Sigmoid colon (tissue), 7 donors: Measurements from ENCODE around the gene OR10P1. TPM values are rescaled to one million over a fixed set of nuclear protein-coding genes. Genes with fewer than 3 reads are reported as not detected.
A peak's percentile ranks its signal among the peaks of the same experiment; 100 is the strongest.

Source experiments
- DNase-seq: peaks from one replicate; pipeline ENCODE4 v3.0.0-alpha.2; 2019
- H3K27ac ChIP-seq, 4 donors: fragments of 200-600 bp; sonication (generic); one replicate each; pipeline ENCODE4 v1.5.1; 2016 to 2019; ENCODE audit warnings: mild to moderate bottlenecking in 1 of 4
- H3K27me3 ChIP-seq, 3 donors: fragments of 200-600 bp; sonication (generic); one replicate each; pipeline ENCODE4 v1.5.1; 2019; ENCODE audit warnings: mild to moderate bottlenecking in 1 of 3
- H3K36me3 ChIP-seq, 4 donors: fragments of 200-600 bp; sonication (generic); one replicate each; pipeline ENCODE4 v1.5.1; 2016 to 2019
- H3K4me1 ChIP-seq, 4 donors: fragments of 200-600 bp; sonication (generic); one replicate each; pipeline ENCODE4 v1.5.1; 2017 to 2019
- H3K4me3 ChIP-seq, 4 donors: fragments of 200-600 bp; sonication (generic); one replicate each; pipeline ENCODE4 v1.5.1; 2017 to 2019; ENCODE audit warnings: mild to moderate bottlenecking in 2 of 4, moderate library complexity in 1 of 4
- H3K9me3 ChIP-seq, 4 donors: fragments of 200-600 bp in 3 of 4; sonication (generic) in 3 of 4; one replicate each; pipeline versions ENCODE4 v1.5.1 to v1.6.1; 2013 to 2019
- EP300 ChIP-seq, 4 donors: sonication (generic); formaldehyde crosslinking; IDR thresholded peaks; one replicate each; pipeline ENCODE4 v1.6.1; 2017; ENCODE audit warnings: antibody characterized with exemption in 4 of 4
- POLR2A ChIP-seq, 2 donors: fragments of 450-650 bp; IDR thresholded peaks; one replicate each; pipeline ENCODE4 v1.6.1; 2016; ENCODE audit warnings: antibody characterized with exemption in 2 of 2, mild to moderate bottlenecking in 2 of 2, moderate library complexity in 2 of 2
- POLR2AphosphoS5 ChIP-seq, 4 donors: sonication (generic); formaldehyde crosslinking; IDR thresholded peaks; one replicate each; pipeline ENCODE4 v1.6.1; 2017; ENCODE audit warnings: antibody characterized with exemption in 4 of 4
- WGBS, 2 donors: extraction: QIAGEN DNeasy Blood & Tissue Kit; methylation state at CpG; one replicate each; pipeline ENCODE4 v1.1.7; 2013; 5-methylcytosine and 5-hydroxymethylcytosine counted together
- intact Hi-C: fragments of 100-400 bp; cut with DNase I; formaldehyde crosslinking; loops from one replicate; pipeline ENCODE4 v1.15.1; 2023
- polyA plus RNA-seq, 3 donors: library from polyadenylated mRNA; stranded (reverse); fragments of 200-250 nt; gene quantifications; one replicate each; pipeline ENCODE4 v1.2.3, GENCODE V29; 2013
- total RNA-seq, 4 donors: library from RNA; depleted of rRNA; stranded (reverse); fragments of >200 nt; gene quantifications; one replicate each; pipeline ENCODE4 v1.1.0, GENCODE V29; 2016
- TF ChIP-seq, protein P1 (sequence below), 4 experiments: fragments of 450-650 bp in 3 of 4; fragments of 200-600 bp in 1 of 4; IDR thresholded peaks; one replicate each; pipeline ENCODE4 v1.5.1; 2016 to 2019; ENCODE audit warnings: antibody characterized with exemption in 4 of 4, mild to moderate bottlenecking in 3 of 4, moderate library complexity in 2 of 4
- donor health status: healthy with polysubstance abuse.
- donor health status: Bipolar disorder and iron deficiency.
- donor health status: healthy.

The OR10P1 gene
- total and polyA plus RNA-seq, 7 donors: not detected

DNA sequence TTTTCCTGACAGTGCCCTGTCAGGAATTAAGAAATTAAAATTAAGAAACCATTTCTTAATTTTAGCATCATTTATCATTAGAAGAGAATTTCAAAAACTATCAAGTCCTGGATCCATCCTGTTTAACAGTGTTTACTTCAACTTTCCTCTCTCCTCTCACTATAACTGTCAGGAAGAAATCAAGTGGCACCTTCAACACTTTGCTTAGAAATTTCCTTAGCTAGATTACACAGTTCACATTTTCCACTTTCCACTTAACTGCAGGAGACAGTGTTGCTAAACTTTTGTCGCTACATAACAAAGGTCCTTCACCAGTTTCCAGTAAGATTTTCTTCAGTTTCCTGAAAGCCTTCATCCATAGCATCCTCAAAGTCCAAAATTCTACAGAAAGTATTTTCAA, 21.9 kb upstream of the OR10P1 start:
- Histone ChIP-seq H3K27ac (no peak overlapping the region), H3K9me3 (peaks cover 0 to 14% (median 3%) of the 10 kb centered on the region in 4 donors), H3K36me3 (no peaks in the 10 kb centered on the region), H3K27me3 (no peaks in the 10 kb centered on the region), H3K4me3 (no peak overlapping the region), H3K4me1 (no peaks in the 10 kb centered on the region)
- intact Hi-C loops: no loop called here
- no peak for TF ChIP-seq POLR2AphosphoS5 (IDR thresholded peaks at IDR 0.05)
- TF ChIP-seq, protein P1, sequence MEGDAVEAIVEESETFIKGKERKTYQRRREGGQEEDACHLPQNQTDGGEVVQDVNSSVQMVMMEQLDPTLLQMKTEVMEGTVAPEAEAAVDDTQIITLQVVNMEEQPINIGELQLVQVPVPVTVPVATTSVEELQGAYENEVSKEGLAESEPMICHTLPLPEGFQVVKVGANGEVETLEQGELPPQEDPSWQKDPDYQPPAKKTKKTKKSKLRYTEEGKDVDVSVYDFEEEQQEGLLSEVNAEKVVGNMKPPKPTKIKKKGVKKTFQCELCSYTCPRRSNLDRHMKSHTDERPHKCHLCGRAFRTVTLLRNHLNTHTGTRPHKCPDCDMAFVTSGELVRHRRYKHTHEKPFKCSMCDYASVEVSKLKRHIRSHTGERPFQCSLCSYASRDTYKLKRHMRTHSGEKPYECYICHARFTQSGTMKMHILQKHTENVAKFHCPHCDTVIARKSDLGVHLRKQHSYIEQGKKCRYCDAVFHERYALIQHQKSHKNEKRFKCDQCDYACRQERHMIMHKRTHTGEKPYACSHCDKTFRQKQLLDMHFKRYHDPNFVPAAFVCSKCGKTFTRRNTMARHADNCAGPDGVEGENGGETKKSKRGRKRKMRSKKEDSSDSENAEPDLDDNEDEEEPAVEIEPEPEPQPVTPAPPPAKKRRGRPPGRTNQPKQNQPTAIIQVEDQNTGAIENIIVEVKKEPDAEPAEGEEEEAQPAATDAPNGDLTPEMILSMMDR (IDR thresholded peaks at IDR 0.05): no peak
- no peak for TF ChIP-seq EP300 (IDR thresholded peaks at IDR 0.05)
- TF ChIP-seq POLR2A (IDR thresholded peaks at IDR 0.05): no peak
- 92 to 94% methylated on average over 1 of the region's 1 CpG for WGBS, 2 donors
- no peak for DNase-seq

DNA sequence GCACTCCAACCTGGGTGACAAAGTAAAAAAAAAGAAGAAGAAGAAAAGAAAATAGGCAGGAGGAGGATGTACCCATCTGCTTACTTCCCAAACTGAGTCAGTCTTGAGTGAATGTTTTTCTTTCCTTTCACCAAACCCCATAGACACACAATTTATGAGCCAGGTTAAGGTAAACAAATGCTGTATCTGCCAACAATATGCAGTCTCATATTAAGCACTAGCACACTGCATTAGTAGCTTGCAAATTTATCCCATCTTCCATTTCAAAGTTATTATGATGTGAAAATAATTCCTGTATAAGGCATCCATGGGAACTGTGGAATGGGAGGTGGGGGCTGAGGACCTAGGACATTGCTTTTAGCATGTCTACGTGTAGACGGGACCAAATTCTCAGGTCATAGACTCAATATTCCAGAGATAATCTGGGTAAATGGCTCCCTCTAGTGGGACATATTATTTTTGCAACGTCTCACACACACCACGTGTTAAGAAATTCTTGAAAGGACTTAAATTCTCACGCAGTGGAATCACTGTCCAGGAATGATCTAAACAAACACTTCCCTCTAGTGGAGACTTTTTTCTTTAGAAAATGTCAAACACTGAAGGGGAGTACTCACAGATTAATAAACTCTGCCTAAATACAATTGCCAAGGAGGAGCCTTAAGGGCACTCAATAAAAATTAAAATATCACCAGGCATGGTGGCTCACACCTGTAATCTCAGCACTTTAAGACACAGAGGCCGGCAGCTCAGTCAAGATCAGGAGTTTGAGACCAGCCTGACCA, 17.1 kb upstream of the OR10P1 start:
- TF ChIP-seq EP300 (IDR thresholded peaks at IDR 0.05): no peak
- TF ChIP-seq, protein P1 (IDR thresholded peaks at IDR 0.05): peak; percentile 56 to 73 (median 65)
- peak in 1 of 4 donors; percentile 26 for TF ChIP-seq POLR2AphosphoS5 (IDR thresholded peaks at IDR 0.05)
- TF ChIP-seq POLR2A (IDR thresholded peaks at IDR 0.05): no peak
- no peak for DNase-seq
- intact Hi-C loops: loop anchor here (2.0 kb wide), 1 partner anchor 431 kb away; no protein-coding TSS in a partner anchor
- Histone ChIP-seq H3K4me1 (no peaks in the 10 kb centered on the region), H3K9me3 (peaks cover 0 to 14% (median 3%) of the 10 kb centered on the region in 4 donors), H3K27me3 (no peaks in the 10 kb centered on the region), H3K27ac (no peak overlapping the region), H3K36me3 (no peaks in the 10 kb centered on the region), H3K4me3 (no peak overlapping the region)
- 1 to 4% methylated on average over 6 of the region's 6 CpGs for WGBS, 2 donors

DNA sequence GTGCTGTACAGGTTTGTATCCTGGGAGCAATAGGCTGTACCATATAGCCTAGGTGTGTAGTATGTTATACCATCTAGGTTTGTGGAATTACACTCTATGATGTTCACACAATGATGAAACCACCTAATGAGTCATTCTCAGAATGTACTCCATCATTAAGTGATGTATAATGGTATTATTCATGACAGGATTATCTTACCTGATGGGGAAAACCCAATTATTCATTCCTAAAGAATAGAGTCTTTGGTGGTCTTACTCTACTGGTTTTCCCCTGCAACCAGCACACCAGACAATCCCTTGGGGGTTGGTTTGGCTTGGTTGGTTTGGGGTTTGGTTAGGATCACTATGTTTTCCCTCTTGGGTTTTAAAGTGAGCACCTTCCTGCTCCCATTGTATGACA, 12.6 kb upstream of the OR10P1 start:
- no peaks in the 10 kb centered on the region for H3K4me1 ChIP-seq
- no peak overlapping the region for H3K4me3 ChIP-seq
- no peak overlapping the region for H3K27ac ChIP-seq
- intact Hi-C loops: no loop called here
- DNase-seq: no peak
- TF ChIP-seq POLR2AphosphoS5 (IDR thresholded peaks at IDR 0.05): no peak
- no peaks in the 10 kb centered on the region for H3K27me3 ChIP-seq
- H3K36me3 ChIP-seq: no peaks in the 10 kb centered on the region
- H3K9me3 ChIP-seq: no peaks in the 10 kb centered on the region

DNA sequence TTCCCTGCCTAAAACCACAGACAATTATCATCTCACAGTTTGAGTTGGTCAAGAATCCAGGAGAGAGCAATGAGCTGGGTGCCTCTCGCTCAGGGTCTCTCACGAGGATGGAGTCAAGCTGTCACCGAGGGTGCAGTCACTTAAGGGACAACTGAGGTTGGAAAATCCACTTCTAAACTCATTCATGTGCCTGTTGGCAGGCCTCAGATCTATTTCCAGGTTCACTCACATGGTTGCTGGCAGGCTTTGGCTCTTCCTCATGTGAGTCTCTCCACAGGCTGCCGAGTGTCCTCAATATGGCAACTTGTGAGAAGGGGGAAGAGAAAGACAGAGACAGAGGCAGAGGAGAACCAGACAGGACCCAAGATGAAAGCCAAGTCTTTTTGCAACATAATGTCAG, 10.5 kb upstream of the OR10P1 start:
- TF ChIP-seq, protein P1 (IDR thresholded peaks at IDR 0.05): no peak
- no peak for TF ChIP-seq POLR2A (IDR thresholded peaks at IDR 0.05)
- TF ChIP-seq POLR2AphosphoS5 (IDR thresholded peaks at IDR 0.05): no peak
- no peak for TF ChIP-seq EP300 (IDR thresholded peaks at IDR 0.05)
- Histone ChIP-seq H3K27me3 (no peaks in the 10 kb centered on the region), H3K27ac (no peak overlapping the region), H3K4me1 (no peaks in the 10 kb centered on the region), H3K36me3 (no peaks in the 10 kb centered on the region), H3K9me3 (no peaks in the 10 kb centered on the region), H3K4me3 (no peak overlapping the region)
- no peak for DNase-seq
- intact Hi-C loops: no loop called here
- 85 to 91% methylated on average over 4 of the region's 4 CpGs for WGBS, 2 donors

DNA sequence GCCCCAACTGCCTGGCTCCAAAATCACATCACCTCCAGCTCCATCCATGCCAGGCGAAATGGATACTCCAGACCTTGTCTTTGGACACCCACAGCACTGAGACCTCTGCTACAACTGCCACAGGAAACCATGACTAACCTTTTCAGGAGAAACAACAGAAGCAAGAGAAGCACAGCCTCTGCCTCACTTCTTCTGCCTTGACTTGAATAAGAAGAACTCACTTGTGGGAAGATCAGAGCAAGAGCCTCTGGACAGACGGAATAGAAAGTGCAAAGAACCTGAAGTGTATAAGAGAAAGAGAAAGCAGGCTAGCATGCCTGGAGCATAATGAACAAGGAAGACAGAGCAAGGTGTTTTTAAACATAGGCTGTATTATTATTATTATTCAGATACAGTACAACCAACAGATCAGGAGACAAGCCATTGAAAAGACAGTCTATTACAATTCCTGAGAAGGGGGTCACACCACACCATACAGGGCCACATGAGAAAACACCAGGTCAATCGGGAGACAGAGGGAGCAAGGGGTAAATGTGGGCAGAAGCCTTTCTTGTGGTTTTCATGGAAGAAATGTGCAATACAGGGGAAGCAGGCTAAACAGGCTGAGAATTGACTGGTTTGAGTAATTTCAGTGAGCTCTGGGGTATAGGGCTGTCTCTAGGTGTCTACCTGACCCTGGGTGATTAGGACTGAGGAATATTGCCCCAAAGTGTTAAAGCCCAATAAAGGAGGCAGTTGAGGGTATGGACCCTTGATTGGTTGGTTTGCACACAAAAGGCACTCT, 7.4 kb upstream of the OR10P1 start:
- 75 to 80% methylated on average over 3 of the region's 3 CpGs for WGBS, 2 donors
- H3K27ac ChIP-seq: no peak overlapping the region
- no peak overlapping the region for H3K4me3 ChIP-seq
- intact Hi-C loops: no loop called here
- no peak for TF ChIP-seq POLR2A (IDR thresholded peaks at IDR 0.05)
- DNase-seq: no peak
- no peaks in the 10 kb centered on the region for H3K9me3 ChIP-seq
- H3K36me3 ChIP-seq: no peaks in the 10 kb centered on the region
- no peaks in the 10 kb centered on the region for H3K27me3 ChIP-seq
- no peaks in the 10 kb centered on the region for H3K4me1 ChIP-seq
